Body of pancreas (tissue), 4 donors: ENCODE measurements around the gene NUDT19. TPM values are rescaled to one million over a fixed set of nuclear protein-coding genes. Genes with fewer than 3 reads are reported as not detected.
"Not testable (repeated sequence)": the region's sequence is repeated elsewhere in the genome, so short reads cannot be mapped to it uniquely, and the experiment has no call there.

Experiments
- ATAC-seq: fragments of 150-250 bp; one replicate; pipeline ENCODE4 v1.9.1; 2016
- DNase-seq, 4 donors: peaks; one replicate each; pipeline ENCODE4 v3.0.0-alpha.2; 2019
- H3K27ac ChIP-seq, 4 donors: fragments of 200-600 bp; sonication (generic); 1 replicate in 3 of 4; 2 replicates in 1 of 4; pipeline versions ENCODE4 v1.5.1 to v1.6.1; 2016 to 2019; ENCODE audit warnings: mild to moderate bottlenecking in 1 of 4, mixed read lengths in 1 of 4, moderate library complexity in 1 of 4
- H3K27me3 ChIP-seq, 2 donors: fragments of 200-600 bp; sonication (generic); one replicate each; pipeline ENCODE4 v1.6.0; 2016; ENCODE audit warnings: mild to moderate bottlenecking in 1 of 2
- H3K36me3 ChIP-seq, 2 donors: fragments of 200-600 bp; sonication (generic); replicated peaks in 1 of 2; 2 replicates each; pipeline ENCODE4 v1.5.1; 2016; ENCODE audit warnings: low read depth in 2 of 2; ENCODE audit not compliant: insufficient read depth in 1 of 2
- H3K4me1 ChIP-seq: fragments of 200-600 bp; sonication (generic); one replicate; pipeline ENCODE4 v1.6.0; 2016
- H3K4me3 ChIP-seq, 2 donors: fragments of 200-600 bp; sonication (generic); 1 replicate in 1 of 2; 2 replicates in 1 of 2; pipeline ENCODE4 v1.5.1; 2016 to 2019
- H3K9me3 ChIP-seq, 3 donors: fragments of 200-600 bp; sonication (generic); 1 replicate in 2 of 3; 2 replicates in 1 of 3; pipeline ENCODE4 v1.5.1; 2016
- POLR2A ChIP-seq, 3 donors: fragments of 450-650 bp; IDR thresholded peaks; one replicate each; pipeline ENCODE4 v1.6.1; 2016; ENCODE audit warnings: antibody characterized with exemption in 3 of 3, mild to moderate bottlenecking in 2 of 3
- WGBS, 2 donors: methylation state at CpG; one replicate each; pipeline ENCODE4 v1.1.5; 2017; 5-methylcytosine and 5-hydroxymethylcytosine counted together
- intact Hi-C: fragments of 100-400 bp; cut with DNase I; formaldehyde crosslinking; loops from one replicate; pipeline ENCODE4 v1.15.1; 2023
- total RNA-seq, 2 donors: library from RNA; depleted of rRNA; stranded (reverse); fragments of >200 nt; gene quantifications; one replicate each; pipeline ENCODE4 v1.1.0, GENCODE V29; 2016
- TF ChIP-seq, protein P1 (sequence below), 7 experiments: fragments of 450-650 bp in 4 of 7; fragments of 200-600 bp in 3 of 7; sonication (generic) in 3 of 7; IDR thresholded peaks; one replicate each; pipeline ENCODE4 v1.5.1; 2016 to 2019; ENCODE audit warnings: antibody characterized with exemption in 7 of 7

The NUDT19 gene
- total RNA-seq, 2 donors from 2014 or later, result 2.3 to 3.9 TPM

DNA sequence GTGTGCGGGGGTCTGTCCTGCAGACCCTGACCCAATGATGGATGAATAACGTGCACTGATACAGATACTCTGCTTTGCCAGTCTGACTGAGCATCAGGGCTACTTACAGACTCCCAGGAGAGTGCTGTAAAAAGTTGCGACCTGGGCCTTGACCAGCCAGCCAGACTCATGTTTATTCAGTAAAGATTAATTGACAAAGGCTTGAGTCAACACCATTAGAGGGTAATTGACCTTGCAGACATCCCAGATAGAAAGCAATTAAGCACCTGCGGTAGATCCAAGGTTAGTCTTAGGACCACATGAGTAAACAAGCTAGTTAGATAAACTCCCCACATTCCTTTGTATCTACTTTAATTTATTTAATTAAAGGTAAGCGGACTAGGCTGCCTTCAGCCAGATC, 10.4 kb downstream of the NUDT19 start:
- no peak for TF ChIP-seq POLR2A (IDR thresholded peaks at IDR 0.05)
- intact Hi-C loops, result no loop called here
- no peaks in the 10 kb centered on the region for H3K27me3 ChIP-seq
- H3K4me3 ChIP-seq, result no peak overlapping the region
- peak; percentile 26 to 68 (median 44) for DNase-seq
- no peaks in the 10 kb centered on the region for H3K36me3 ChIP-seq
- ATAC-seq, result peak; percentile 87
- peaks cover 41% of the 10 kb centered on the region for H3K4me1 ChIP-seq
- peak overlapping the region in 2 of 4 donors; percentile 16 to 26 for H3K27ac ChIP-seq
- 13 to 21% methylated on average over 5 of the region's 5 CpGs for WGBS, 2 donors
- no peaks in the 10 kb centered on the region for H3K9me3 ChIP-seq

DNA sequence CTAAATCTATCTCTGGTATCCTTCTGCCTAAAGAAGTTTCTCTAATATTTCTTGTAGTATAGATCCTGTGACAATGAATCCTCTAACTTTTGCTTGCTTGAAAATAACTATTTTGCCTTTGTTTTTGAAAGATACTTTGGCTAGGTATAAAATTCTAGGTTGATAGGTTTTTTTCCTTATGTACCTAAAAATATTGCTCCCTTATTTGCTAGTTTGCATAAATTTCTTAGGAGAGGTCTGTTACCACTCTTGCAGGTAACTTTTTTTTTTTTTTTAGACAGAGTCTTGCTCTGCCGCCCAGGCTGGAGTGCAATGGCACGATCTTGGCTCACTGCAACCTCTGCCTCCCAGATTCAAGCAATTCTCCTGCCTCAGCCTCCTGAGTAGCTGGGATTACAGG, 12.4 kb downstream of the NUDT19 start:
- ATAC-seq, intact Hi-C loops, DNase-seq, H3K27me3 ChIP-seq, H3K4me3 ChIP-seq, H3K36me3 ChIP-seq, H3K27ac ChIP-seq, H3K9me3 ChIP-seq: not testable (repeated sequence)
- peaks cover 35% of the 10 kb centered on the region for H3K4me1 ChIP-seq
- WGBS, 2 donors, result 89 to 100% methylated on average over 2 of the region's 2 CpGs

DNA sequence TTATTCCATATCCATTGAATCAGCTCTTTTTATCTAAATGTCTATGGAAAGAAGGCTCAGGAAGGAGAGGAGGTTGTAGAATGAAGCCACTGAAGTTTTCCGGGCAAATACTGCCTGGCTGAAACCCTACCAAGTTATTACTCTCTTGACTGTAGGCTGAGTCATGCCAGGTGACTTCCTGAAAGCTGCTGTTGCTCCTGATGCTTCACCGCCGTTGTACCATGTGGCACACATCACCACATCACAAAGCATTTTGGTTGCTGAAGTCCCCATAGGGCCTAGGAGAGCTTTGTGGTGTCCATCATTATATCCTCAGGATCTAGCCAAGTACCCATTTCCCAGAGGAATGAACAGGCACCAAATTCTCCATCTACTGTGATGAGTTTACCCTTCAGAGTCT, 16.8 kb downstream of the NUDT19 start:
- WGBS, 2 donors, result 71 to 76% methylated on average over 3 of the region's 3 CpGs
- ATAC-seq, result no peak

DNA sequence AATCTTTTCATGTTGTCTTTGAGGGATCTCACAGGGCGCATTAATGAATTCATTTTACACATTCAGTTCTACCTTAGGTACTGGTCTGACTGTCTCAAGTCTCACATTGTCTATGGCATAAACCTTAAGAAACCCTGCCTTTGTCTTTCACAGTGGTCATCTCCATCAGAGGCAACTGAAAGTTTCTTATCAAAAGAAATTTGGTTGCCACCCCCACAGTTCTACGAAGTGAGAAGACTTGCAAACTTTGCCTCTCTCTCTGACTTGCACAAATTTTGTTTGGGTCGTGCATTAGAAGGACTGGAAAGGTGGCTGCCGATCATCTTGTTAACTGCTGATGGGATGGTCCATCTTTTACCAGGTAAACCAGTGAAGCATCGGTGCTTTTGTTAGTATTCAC, 17.4 kb downstream of the NUDT19 start:
- intact Hi-C loops, result no loop called here
- H3K27ac ChIP-seq, result no peak overlapping the region
- H3K27me3 ChIP-seq, result no peaks in the 10 kb centered on the region
- TF ChIP-seq, protein P1, sequence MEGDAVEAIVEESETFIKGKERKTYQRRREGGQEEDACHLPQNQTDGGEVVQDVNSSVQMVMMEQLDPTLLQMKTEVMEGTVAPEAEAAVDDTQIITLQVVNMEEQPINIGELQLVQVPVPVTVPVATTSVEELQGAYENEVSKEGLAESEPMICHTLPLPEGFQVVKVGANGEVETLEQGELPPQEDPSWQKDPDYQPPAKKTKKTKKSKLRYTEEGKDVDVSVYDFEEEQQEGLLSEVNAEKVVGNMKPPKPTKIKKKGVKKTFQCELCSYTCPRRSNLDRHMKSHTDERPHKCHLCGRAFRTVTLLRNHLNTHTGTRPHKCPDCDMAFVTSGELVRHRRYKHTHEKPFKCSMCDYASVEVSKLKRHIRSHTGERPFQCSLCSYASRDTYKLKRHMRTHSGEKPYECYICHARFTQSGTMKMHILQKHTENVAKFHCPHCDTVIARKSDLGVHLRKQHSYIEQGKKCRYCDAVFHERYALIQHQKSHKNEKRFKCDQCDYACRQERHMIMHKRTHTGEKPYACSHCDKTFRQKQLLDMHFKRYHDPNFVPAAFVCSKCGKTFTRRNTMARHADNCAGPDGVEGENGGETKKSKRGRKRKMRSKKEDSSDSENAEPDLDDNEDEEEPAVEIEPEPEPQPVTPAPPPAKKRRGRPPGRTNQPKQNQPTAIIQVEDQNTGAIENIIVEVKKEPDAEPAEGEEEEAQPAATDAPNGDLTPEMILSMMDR (IDR thresholded peaks at IDR 0.05), result no peak
- no peak for TF ChIP-seq POLR2A (IDR thresholded peaks at IDR 0.05)
- H3K4me1 ChIP-seq, result peaks cover 8% of the 10 kb centered on the region
- no peak for DNase-seq
- peaks cover 0 to 5% of the 10 kb centered on the region in 2 donors for H3K36me3 ChIP-seq
- WGBS, 2 donors, result 94 to 98% methylated on average over 5 of the region's 5 CpGs
- no peak for ATAC-seq
- no peak overlapping the region for H3K4me3 ChIP-seq
- no peaks in the 10 kb centered on the region for H3K9me3 ChIP-seq

More for the DNA sequence above, 16.8 kb downstream of the NUDT19 start:
- DNase-seq, result no peak
- Histone ChIP-seq H3K4me3 (no peak overlapping the region), H3K27ac (no peak overlapping the region), H3K9me3 (no peaks in the 10 kb centered on the region), H3K36me3 (peaks cover 0 to 5% of the 10 kb centered on the region in 2 donors), H3K27me3 (no peaks in the 10 kb centered on the region), H3K4me1 (peaks cover 8% of the 10 kb centered on the region)
- TF ChIP-seq, protein P1 (IDR thresholded peaks at IDR 0.05), result no peak
- intact Hi-C loops, result no loop called here

DNA sequence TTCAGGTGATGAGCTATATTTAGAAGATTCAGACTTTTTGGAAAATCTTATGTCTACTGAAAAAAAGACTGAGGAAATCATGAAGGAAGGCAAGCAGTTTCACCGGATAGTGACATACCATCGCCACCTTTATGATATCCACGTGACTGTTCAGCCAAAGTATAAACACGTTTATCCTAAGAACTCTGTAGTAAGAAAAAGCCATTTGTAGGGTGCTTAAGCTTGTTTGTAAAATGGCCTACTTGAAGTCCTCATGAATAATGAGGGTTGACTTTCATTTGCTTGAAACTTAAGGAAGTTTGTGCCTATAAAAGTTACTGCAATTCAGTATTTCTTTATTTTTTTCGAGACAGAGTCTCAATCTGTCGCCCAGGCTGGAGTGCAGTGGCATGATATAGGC, 20.1 kb downstream of the NUDT19 start:
- intact Hi-C loops, result no loop called here
- TF ChIP-seq POLR2A (IDR thresholded peaks at IDR 0.05), result no peak
- TF ChIP-seq, protein P1 (IDR thresholded peaks at IDR 0.05), result no peak

DNA sequence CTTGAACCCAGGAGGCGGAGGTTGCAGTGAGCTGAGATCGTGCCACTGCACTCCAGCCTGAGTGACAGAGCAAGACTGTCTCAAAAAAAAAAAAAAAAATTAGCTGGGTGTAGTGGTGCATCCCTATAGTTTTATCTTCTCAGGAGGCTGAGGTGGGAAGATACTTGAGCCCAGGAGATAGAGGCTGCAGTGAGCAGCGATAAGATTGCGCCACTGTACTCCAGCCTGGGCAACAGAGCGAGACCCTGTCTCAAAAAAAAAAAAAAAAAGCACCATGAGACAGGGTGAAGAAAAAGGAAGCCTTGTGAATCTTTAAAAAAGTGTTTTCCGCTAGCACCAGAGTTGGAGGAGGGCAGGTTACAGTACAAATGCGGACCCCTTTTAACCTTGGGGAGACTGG, 24.6 kb downstream of the NUDT19 start:
- H3K9me3 ChIP-seq, H3K27me3 ChIP-seq, H3K4me3 ChIP-seq, intact Hi-C loops, H3K36me3 ChIP-seq, ATAC-seq, DNase-seq, H3K4me1 ChIP-seq, H3K27ac ChIP-seq: not testable (repeated sequence)
- 95 to 100% methylated on average over 7 of the region's 7 CpGs for WGBS, 2 donors

More for the DNA sequence above, 20.1 kb downstream of the NUDT19 start:
- Histone ChIP-seq H3K27me3 (no peaks in the 10 kb centered on the region), H3K36me3 (peaks cover 0 to 5% of the 10 kb centered on the region in 2 donors), H3K4me3 (no peak overlapping the region), H3K4me1 (no peaks in the 10 kb centered on the region), H3K9me3 (no peaks in the 10 kb centered on the region), H3K27ac (no peak overlapping the region)
- 91 to 95% methylated on average over 6 of the region's 6 CpGs for WGBS, 2 donors
- ATAC-seq (no peak), DNase-seq (no peak)
